Measurements from ENCODE around the gene NUMA1. TPM values are rescaled to one million over a fixed set of nuclear protein-coding genes. Genes with fewer than 3 reads are reported as not detected.

The NUMA1 gene
- polyA plus RNA-seq, 3 donors, result 4.1 to 91.2 (median 12.4) TPM

DNA sequence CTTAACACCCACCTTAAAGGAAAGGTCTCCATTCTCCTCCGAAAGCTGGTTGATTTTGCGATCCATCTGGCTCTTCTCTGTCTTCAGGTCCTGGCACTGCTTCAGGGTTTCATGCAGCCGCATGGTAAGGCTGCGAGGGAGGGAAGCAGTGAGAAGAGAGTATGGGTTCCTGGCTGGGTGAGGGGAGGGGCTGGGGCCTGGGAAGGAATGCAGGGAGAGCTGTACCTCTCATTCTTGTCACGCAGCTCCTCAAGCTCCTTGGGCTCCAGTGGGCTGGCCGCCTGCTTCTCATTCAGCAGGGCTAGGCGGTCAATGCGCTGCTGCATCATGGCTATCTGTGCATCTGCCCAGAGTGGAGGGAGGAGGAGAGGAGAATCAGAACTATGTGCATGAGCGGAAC lies 62.2 kb downstream of the NUMA1 start:
- Histone ChIP-seq H3K79me2 (ENCODE audit: insufficient read depth, low read length) (no peaks in the 10 kb centered on the region), H4K20me1 (ENCODE audit: insufficient read depth, low read length) (peaks cover 24% of the 10 kb centered on the region), H3K27me3 (ENCODE audit: control insufficient read depth in 2 of 2, insufficient read depth in 2 of 2, low read length in 2 of 2) (no peaks in the 10 kb centered on the region), H3K27ac (ENCODE audit: low read depth in 1 of 2, low read length in 2 of 2) (no peak overlapping the region), H3K9ac (ENCODE audit: insufficient read depth, low read length, poor library complexity, severe bottlenecking) (no peak overlapping the region), H3K9me3 (replicated peaks in 1 of 2; ENCODE audit: control insufficient read depth in 1 of 2, insufficient read depth in 1 of 2, low read length in 2 of 2) (no peaks in the 10 kb centered on the region), H3K4me2 (replicated peaks; ENCODE audit: extremely low read depth, low read length, poor library complexity, severe bottlenecking) (no peak overlapping the region), H2AFZ (ENCODE audit: insufficient read depth, low read depth, low read length, poor library complexity, severe bottlenecking) (no peak overlapping the region), H3K36me3 (replicated peaks in 1 of 2; ENCODE audit: control insufficient read depth in 1 of 2, insufficient read depth in 2 of 2, low read length in 2 of 2) (peaks cover 97 to 100% of the 10 kb centered on the region in 2 donors), H3K4me1 (ENCODE audit: control insufficient read depth in 1 of 2, insufficient read depth in 2 of 2, low read length in 2 of 2) (no peaks in the 10 kb centered on the region), H3K4me3 (replicated peaks in 1 of 3; ENCODE audit: low read depth in 2 of 3, low read length in 3 of 3) (no peak overlapping the region)
- Mint-ChIP-seq H3K4me3 (no peak overlapping the region), H3K27ac (no peak overlapping the region), H3K27me3 (ENCODE audit: low read depth in 3 of 3) (no peaks in the 10 kb centered on the region), H3K9me3 (no peaks in the 10 kb centered on the region), H3K4me1 (no peaks in the 10 kb centered on the region), H3K36me3 (peaks cover 96 to 100% of the 10 kb centered on the region in 2 donors)
- no peak for DNase-seq
- TF ChIP-seq, protein P1, sequence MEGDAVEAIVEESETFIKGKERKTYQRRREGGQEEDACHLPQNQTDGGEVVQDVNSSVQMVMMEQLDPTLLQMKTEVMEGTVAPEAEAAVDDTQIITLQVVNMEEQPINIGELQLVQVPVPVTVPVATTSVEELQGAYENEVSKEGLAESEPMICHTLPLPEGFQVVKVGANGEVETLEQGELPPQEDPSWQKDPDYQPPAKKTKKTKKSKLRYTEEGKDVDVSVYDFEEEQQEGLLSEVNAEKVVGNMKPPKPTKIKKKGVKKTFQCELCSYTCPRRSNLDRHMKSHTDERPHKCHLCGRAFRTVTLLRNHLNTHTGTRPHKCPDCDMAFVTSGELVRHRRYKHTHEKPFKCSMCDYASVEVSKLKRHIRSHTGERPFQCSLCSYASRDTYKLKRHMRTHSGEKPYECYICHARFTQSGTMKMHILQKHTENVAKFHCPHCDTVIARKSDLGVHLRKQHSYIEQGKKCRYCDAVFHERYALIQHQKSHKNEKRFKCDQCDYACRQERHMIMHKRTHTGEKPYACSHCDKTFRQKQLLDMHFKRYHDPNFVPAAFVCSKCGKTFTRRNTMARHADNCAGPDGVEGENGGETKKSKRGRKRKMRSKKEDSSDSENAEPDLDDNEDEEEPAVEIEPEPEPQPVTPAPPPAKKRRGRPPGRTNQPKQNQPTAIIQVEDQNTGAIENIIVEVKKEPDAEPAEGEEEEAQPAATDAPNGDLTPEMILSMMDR (IDR thresholded peaks at IDR 0.05), result no peak
- 98% methylated on average over 7 of the region's 9 CpGs for WGBS (ENCODE audit: insufficient coverage)
- intact Hi-C loops (cut with micrococcal nuclease), result loop anchor here in 1 of 2 donors (5.0 kb wide), 1 partner anchor 41 kb away; no protein-coding TSS in a partner anchor

DNA sequence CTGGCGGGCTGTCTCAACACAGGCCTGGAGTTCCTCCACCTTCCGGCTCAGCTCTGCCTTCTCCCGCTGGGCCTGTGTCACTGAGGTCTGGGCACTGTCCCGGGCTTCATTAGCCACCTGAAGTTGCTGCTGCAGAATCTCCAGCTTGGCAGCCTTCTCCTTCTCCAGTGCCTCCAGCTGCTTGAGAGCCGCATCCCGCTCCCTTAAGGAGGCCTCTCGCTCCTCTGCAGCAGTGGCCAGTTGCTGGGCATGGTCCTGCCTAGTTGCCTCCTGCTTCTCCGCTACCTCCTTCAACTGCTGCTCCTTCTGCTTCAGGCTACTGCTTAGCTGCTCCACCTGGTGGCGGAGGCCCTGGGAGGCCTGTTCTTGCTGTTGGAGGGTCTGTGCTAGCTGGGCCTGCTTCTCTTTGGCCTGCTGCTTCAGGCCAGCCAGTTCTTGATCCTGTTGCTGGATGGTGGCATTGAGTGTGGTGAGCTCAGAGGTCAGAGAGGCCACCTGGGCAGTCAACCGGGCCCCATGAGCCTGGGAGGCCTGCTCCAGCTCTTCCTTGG lies 64.8 kb downstream of the NUMA1 start:
- H3K4me1 Mint-ChIP-seq, result no peaks in the 10 kb centered on the region
- Histone ChIP-seq H4K20me1 (ENCODE audit: insufficient read depth, low read length) (peaks cover 46% of the 10 kb centered on the region), H2AFZ (ENCODE audit: insufficient read depth, low read depth, low read length, poor library complexity, severe bottlenecking) (no peak overlapping the region), H3K36me3 (replicated peaks in 1 of 2; ENCODE audit: control insufficient read depth in 1 of 2, insufficient read depth in 2 of 2, low read length in 2 of 2) (peaks cover 99 to 100% of the 10 kb centered on the region in 2 donors), H3K27me3 (ENCODE audit: control insufficient read depth in 2 of 2, insufficient read depth in 2 of 2, low read length in 2 of 2) (no peaks in the 10 kb centered on the region), H3K79me2 (ENCODE audit: insufficient read depth, low read length) (peaks cover 3% of the 10 kb centered on the region), H3K4me2 (replicated peaks; ENCODE audit: extremely low read depth, low read length, poor library complexity, severe bottlenecking) (no peak overlapping the region), H3K27ac (ENCODE audit: low read depth in 1 of 2, low read length in 2 of 2) (peak overlapping the region in 1 of 2 donors; percentile 14), H3K4me3 (replicated peaks in 1 of 3; ENCODE audit: low read depth in 2 of 3, low read length in 3 of 3) (no peak overlapping the region), H3K9ac (ENCODE audit: insufficient read depth, low read length, poor library complexity, severe bottlenecking) (no peak overlapping the region), H3K9me3 (replicated peaks in 1 of 2; ENCODE audit: control insufficient read depth in 1 of 2, insufficient read depth in 1 of 2, low read length in 2 of 2) (no peaks in the 10 kb centered on the region), H3K4me1 (ENCODE audit: control insufficient read depth in 1 of 2, insufficient read depth in 2 of 2, low read length in 2 of 2) (no peaks in the 10 kb centered on the region)
- TF ChIP-seq, protein P1 (IDR thresholded peaks at IDR 0.05), result peak; percentile 21
- H3K27ac Mint-ChIP-seq, result peak overlapping the region in 3 of 7 donors; percentile 47 to 75 (median 69)
- intact Hi-C loops (cut with micrococcal nuclease), result loop anchor here in 1 of 2 donors (5.0 kb wide), 1 partner anchor 38 kb away; no protein-coding TSS in a partner anchor
- peaks cover 93 to 99% of the 10 kb centered on the region in 2 donors for H3K36me3 Mint-ChIP-seq
- no peaks in the 10 kb centered on the region for H3K27me3 Mint-ChIP-seq (ENCODE audit: low read depth in 3 of 3)
- no peak for DNase-seq
- H3K9me3 Mint-ChIP-seq, result peaks cover 0 to 2% (median 0%) of the 10 kb centered on the region in 7 donors
- 95% methylated on average over 10 of the region's 10 CpGs for WGBS (ENCODE audit: insufficient coverage)
- H3K4me3 Mint-ChIP-seq, result no peak overlapping the region
